Measurements from ENCODE around the gene MCTS1. TPM values are rescaled to one million over a fixed set of nuclear protein-coding genes. Genes with fewer than 3 reads are reported as not detected.

The MCTS1 gene
- total RNA-seq, 1 donor from 2014 or later, result 36.7 TPM

GRCh38 chrX:120629667-120630537, 26.0 kb downstream of the MCTS1 start, which contains the start of gene C1GALT1C1:
TSS of gene C1GALT1C1 (minus strand) at chrX:120630054. CDS start at chrX:120627166, 2,888 bp downstream.
- Mint-ChIP-seq H3K27me3 (ENCODE audit: low read depth, unreplicated experiment) (no peaks in the 10 kb centered on the region), H3K27ac (ENCODE audit: unreplicated experiment) (peak within 1 kb of the TSS; percentile 98), H3K4me3 (ENCODE audit: unreplicated experiment) (peak within 1 kb of the TSS; percentile 92), H3K36me3 (ENCODE audit: low read depth, unreplicated experiment) (no peaks in the 10 kb centered on the region), H3K4me1 (ENCODE audit: low read depth, unreplicated experiment) (no peaks in the 10 kb centered on the region), H3K9me3 (ENCODE audit: unreplicated experiment) (no peaks in the 10 kb centered on the region)
- Histone ChIP-seq H3K79me2 (ENCODE audit: insufficient read depth, low read length) (peaks cover 9% of the 10 kb centered on the region), H3K36me3 (ENCODE audit: insufficient read depth, low read length) (no peaks in the 10 kb centered on the region), H4K20me1 (ENCODE audit: insufficient read depth, low read length) (no peaks in the 10 kb centered on the region), H3K4me3 (ENCODE audit: insufficient read depth, low read depth, low read length) (peak within 1 kb of the TSS; percentile 75), H3K9me3 (ENCODE audit: insufficient read depth, low read depth, low read length) (no peaks in the 10 kb centered on the region), H3K4me1 (ENCODE audit: insufficient read depth, low read length) (no peaks in the 10 kb centered on the region), H3K27me3 (ENCODE audit: insufficient read depth, low read length) (no peaks in the 10 kb centered on the region), H2AFZ (ENCODE audit: low read depth, low read length) (peak within 1 kb of the TSS; percentile 80), H3K4me2 (ENCODE audit: low read length) (peak within 1 kb of the TSS; percentile 91), H3K27ac (ENCODE audit: low read depth, low read length) (peak within 1 kb of the TSS; percentile 65), H3K9ac (ENCODE audit: low read length) (peak within 1 kb of the TSS; percentile 90)
- no peak for TF ChIP-seq EZH2 (IDR thresholded peaks at IDR 0.05; ENCODE audit: insufficient read depth, low read length)
- no peak for TF ChIP-seq CTCF (IDR thresholded peaks at IDR 0.05; ENCODE audit: insufficient read depth, low read depth, low read length)
- peak; percentile 5 for FAIRE-seq
- peak; percentile 85 for DNase-seq (ENCODE audit: low read depth)

DNA sequence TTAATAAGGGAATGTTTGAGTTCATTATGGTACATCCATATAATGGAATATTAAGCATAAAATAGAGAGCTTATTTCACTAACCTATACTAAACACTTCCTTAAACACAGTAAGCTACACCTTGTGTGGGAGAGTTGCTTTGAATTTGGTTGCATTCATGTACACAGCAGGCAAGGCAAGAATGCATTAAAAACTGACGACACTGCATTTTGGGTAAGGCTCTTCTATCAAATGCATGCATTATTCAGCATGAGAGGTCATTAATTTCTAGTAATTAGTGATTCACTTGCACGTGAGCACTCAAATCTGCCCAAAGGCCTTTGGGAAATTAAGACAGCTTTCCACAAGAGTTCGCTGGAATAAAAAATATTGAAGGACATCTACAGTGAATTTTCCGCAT, 34.7 kb downstream of the MCTS1 start:
- Mint-ChIP-seq H3K9me3 (ENCODE audit: unreplicated experiment) (no peaks in the 10 kb centered on the region), H3K27ac (ENCODE audit: unreplicated experiment) (no peak overlapping the region)
- no peak for FAIRE-seq

More for the DNA sequence above, 34.7 kb downstream of the MCTS1 start:
- H3K4me2 ChIP-seq (ENCODE audit: low read length), result no peak overlapping the region
- TF ChIP-seq EZH2 (IDR thresholded peaks at IDR 0.05; ENCODE audit: insufficient read depth, low read length), result no peak
- no peak for TF ChIP-seq CTCF (IDR thresholded peaks at IDR 0.05; ENCODE audit: insufficient read depth, low read depth, low read length)
- no peak for DNase-seq (ENCODE audit: low read depth)
- H2AFZ ChIP-seq (ENCODE audit: low read depth, low read length), result no peak overlapping the region
- no peaks in the 10 kb centered on the region for H3K9me3 ChIP-seq (ENCODE audit: insufficient read depth, low read depth, low read length)
- Mint-ChIP-seq H3K36me3 (ENCODE audit: low read depth, unreplicated experiment) (no peaks in the 10 kb centered on the region), H3K4me3 (ENCODE audit: unreplicated experiment) (no peak overlapping the region), H3K4me1 (ENCODE audit: low read depth, unreplicated experiment) (no peaks in the 10 kb centered on the region), H3K27me3 (ENCODE audit: low read depth, unreplicated experiment) (no peaks in the 10 kb centered on the region)
- H3K4me3 ChIP-seq (ENCODE audit: insufficient read depth, low read depth, low read length), result no peak overlapping the region
- H3K79me2 ChIP-seq (ENCODE audit: insufficient read depth, low read length), result no peaks in the 10 kb centered on the region
- H3K4me1 ChIP-seq (ENCODE audit: insufficient read depth, low read length), result no peaks in the 10 kb centered on the region
- no peaks in the 10 kb centered on the region for H3K27me3 ChIP-seq (ENCODE audit: insufficient read depth, low read length)
- H3K9ac ChIP-seq (ENCODE audit: low read length), result no peak overlapping the region
- no peaks in the 10 kb centered on the region for H3K36me3 ChIP-seq (ENCODE audit: insufficient read depth, low read length)
- H4K20me1 ChIP-seq (ENCODE audit: insufficient read depth, low read length), result no peaks in the 10 kb centered on the region
- no peak overlapping the region for H3K27ac ChIP-seq (ENCODE audit: low read depth, low read length)
